ENCODE measurements around the gene MUC22. TPM values are rescaled to one million over a fixed set of nuclear protein-coding genes. Genes with fewer than 3 reads are reported as not detected.
A peak's percentile ranks its signal among the peaks of the same experiment; 100 is the strongest.
"Not testable (repeated sequence)": the region's sequence is repeated elsewhere in the genome, so short reads cannot be mapped to it uniquely, and the experiment has no call there.

Gene MUC22
- not detected for polyA plus RNA-seq (ENCODE audit: insufficient read depth in 1 of 5, insufficient read length in 5 of 5, low replicate concordance in 1 of 5)
- long read RNA-seq, donor 1 = 0 reads
- long read RNA-seq, donor 2 = 0 reads
- long read RNA-seq, donor 3 = 0 reads
- long read RNA-seq, donor 4 = 0 reads
- long read RNA-seq, donor 5 = 0 reads
- long read RNA-seq, donor 6 = 0 reads
- long read RNA-seq, donor 7 = 0 reads
- long read RNA-seq, donor 8 = 0 reads

DNA sequence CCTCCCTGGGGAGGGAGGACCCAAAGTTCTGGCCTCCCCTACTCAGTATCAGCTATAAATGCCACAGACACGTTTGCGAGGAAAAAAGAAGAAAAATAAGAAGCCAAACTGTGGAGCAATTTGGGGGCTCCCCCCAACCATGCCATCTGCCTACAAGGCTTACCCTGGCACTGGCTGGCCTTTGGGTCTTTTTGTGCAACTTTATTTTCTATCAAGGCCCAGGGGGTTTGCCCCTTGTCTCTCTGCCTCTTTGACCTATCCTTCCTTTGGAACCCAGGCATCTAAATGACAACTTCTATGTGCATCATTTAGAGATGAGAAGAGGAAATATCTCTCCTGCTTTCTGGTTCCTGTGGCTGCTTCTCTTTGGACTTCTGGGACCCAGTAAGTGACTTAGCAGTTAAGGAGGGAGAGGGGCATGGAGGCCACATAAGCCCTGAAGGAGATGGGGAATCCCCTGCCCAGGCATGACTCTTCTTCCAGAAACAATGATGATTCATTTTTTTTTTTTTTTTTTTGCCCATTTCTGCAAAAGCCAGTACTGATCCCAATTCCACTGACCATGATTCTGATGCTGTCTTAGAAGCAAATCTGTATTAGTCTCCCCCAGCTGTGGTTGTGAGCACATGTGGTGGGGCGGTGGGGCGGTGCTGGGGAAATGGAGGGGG is at the start of gene MUC22:
TSS of gene MUC22 (plus strand) at position 82 of the 668 bp plus-strand sequence. CDS start at position 315, 233 bp downstream.
- no peak for DNase-seq

DNA sequence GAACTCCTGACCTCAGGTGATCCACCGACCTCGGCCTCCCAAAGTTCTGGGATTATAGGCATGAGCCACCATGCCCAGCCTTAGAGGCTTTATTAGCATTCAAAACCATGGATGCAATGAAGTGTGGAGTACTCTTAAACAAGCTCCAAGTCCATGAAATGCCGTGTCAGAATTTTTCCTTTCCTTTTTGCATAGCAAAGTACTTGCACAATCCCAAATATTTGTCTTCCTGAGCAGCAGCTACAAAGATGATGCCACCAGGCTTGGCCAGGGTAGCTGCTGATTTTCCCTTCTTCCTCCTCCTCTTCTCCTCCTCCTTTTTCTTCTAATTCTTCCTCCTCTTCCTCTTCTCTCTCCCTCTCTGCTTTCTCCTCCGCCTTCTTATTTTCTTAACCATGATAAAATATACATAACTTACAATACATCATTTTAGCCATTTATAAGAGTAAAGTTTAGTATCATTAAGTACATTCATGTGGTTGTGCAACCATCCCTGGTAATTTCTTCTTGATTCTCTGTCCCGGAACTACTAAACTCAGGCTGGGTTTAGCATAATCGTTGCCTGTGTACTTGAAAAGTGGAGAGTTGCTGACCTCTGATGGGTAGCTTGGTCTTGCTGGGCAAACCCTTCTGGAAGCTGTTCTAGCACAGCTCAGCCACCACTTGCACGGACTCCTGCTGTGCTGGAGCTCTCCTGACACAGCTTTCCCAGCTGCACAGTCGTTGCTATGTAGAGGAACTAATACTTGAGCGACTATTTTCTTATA is 49.2 kb upstream of the MUC22 start:
- no peak for DNase-seq

DNA sequence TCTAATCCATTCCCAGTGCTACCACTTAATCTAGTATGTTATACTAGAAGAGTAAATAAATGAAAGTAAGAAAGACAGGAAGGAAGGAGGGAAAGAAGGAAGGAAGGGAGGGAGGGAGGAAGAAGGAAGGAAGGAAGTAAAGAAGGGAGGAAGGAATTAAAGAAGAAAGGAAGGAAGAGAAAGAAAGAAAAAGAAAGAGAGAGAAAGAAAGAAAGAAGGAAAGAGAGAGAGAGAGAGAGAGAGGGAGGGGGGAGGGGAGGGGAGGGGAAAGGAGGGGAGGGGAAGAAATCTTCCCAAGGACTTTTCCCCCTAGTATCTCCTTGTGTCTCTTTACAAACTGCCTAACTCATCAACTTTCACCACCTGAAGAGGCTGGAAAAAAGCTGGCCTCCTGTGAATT is 47.6 kb upstream of the MUC22 start:
- DNase-seq = no peak

DNA sequence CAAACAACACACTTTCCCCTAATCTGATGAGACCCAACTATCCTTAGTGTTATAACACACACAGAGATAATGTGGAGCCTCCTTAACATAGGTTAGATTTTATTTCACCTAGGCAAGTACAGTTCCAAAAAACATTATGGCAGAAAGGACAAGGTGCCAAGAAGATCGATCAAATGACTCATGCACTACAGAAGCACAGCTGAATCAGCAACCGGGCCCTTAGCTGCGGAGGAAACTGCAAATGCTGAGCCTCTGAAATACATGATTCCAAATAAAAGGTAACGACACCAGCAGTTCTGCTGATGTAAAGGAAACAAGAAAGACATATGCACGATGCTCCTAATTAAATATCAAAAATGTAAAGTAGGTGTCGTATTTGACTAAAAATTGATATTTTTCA is 46.6 kb upstream of the MUC22 start:
- no peak for DNase-seq

DNA sequence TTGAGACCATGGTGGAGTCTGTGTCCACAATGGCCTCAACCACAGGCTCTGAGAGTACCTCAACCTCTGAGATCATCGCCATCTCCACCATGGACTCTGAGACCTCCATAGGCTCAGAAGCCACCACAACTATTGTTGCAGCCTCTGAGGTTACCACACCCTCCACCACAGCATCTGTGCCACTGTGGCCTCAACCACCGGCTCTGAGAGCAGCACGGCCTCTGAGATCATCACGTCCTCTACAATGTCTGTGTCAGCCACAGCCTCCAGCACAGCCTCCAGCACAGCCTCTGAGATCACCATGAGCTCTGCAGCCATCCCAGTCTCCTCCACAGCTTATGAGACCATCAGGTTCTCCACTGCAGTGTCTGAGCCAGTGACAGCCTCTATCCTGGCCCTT is 46.2 kb upstream of the MUC22 start:
- DNase-seq = no peak

DNA sequence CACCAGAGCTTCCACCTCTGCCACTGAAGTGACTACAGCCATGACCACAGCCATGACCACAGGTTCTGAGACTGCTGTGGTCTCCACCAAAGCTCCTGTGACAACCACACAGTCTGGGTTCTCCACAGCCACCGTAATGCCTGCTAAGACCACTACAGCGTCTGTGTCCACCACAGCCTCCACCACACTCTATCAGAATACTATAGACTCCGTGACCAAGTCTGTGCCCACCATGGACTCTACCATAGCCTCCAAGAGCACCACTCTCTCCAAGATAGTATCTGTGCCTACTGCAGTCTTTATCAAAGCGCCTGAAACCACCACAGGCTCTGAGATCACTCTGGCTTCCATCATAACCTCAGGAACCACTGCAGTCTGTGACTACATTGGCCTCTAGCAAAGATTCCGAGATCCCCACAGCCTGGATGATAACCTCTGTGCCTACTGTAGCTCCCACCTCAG is 45.1 kb upstream of the MUC22 start:
- DNase-seq = no peak

DNA sequence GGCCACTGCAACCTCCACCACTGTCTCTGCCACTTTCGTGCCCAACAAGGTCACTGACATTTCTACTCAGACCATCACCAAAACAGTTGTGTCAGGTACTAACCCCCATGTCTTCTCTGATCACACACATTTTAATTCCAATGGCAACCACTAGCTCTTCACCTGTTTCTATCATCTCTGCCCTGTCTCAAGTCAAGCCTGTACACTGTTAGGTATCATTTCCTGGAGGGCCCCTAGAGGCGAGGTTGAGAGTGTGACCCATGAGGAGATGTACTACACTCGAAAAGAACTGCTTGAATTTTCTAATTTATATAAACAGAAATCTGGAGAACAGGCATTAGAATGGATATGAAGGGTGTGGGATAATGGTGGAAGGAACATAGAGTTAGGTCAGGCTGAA is 44.1 kb upstream of the MUC22 start:
- DNase-seq = no peak

DNA sequence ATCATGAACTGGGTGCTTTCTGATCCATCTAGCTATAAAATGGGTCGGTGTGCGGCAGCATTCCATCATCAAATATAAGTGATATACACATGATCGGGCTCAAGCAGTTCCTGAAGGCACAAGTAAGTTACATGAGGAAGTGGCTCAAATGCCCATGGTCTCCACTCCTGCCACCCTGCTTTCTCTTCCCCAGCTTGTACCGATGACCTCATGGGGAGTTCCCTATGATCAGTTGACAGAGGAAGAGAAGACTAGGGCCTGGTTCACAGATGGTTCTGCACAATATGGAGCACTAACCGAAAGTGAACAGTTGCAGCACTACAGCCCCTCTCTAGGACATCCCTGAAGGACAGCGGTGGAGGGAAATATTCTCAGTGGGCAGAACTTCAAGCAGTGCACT is 41.1 kb upstream of the MUC22 start:
- DNase-seq = not testable (repeated sequence)

DNA sequence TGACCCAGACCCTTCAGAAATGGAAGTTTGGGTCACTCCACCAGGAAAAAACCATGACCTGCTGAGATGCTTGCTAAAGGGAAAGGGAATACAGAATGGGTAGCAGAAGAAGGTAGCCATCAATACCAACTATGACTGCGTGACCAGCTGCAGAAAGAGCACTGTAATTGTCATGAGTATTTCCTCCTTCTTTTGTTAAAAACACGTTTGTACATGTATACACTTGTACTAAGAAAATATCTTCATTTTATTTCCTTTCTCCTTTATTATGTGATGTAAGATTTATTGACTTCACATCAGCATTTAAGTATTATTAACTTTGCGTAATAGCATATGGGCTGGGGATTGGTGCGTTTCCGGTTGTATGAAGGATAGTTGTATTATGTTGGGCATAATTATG is 39.3 kb upstream of the MUC22 start:
- no peak for DNase-seq

DNA sequence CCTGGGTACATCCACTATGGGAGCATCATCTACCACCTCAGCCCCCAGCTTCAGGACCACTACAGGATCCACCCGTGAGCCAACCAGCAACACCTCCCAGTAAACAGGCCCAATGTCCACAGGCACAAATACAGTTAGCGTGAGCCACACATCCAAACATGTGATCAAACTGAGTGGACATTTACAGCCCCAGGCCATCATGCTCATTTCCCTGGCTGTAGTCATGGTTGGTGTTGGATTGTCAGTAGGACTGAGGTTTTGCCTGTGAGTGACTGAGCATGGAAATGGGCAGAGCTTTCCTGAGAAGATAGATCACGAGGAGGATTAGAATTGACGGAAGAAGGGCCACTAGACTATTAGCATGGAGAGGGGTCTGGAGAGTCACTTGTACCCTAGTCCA is 37.5 kb upstream of the MUC22 start:
- no peak for DNase-seq

DNA sequence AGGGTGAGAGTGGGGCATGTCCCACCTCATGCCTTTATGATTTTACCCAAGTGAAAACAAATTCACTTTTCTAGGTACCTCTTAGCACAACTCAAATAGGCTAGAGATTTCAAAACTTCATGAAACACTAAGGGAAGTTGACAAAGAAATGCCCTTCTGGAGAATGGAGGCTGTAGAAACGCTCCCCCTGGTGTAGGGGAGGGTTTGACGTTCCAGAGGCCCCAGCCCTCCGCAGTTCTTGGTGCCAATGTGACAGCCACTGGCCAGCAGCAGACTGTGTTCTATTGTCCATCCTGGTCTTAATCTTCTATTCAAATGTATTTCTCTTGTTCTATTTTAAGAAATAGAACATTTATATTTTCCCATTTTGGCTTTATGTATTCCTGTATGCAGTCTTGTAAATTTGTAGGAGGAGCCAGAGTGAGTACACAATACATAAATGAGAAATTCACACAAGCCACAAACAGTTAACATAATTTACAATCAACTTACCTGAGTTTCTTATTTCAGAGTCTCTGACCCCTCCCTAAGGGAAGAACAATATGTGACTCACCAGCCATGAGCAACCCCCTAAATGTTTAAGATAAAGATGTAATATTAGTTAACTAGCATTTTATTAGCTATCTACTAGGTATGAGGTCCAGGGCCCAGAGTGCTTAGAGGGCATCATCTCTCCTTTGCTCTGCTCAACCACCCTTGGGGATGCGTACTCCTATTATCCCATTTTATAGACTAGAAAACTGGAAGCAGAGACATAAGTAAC is 35.6 kb upstream of the MUC22 start:
- no peak for DNase-seq

DNA sequence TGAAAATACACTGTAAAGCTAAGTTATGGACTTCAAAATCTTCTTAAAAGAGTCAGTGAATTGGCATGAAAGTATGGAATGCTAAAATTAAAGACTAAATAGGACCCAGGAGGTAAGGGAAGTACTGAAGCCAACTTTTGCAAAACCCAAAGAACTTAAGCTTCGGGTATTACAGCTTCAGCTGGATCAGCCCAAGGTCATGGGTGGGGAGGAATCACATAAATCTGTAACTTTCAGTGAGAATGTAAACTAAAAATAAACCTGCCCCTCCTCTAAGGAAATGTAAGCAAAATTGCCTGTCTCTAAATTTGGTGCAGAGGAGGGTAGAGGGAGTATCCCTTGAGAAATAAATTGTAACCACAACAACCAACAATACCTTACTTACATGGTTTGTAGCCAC is 31.1 kb upstream of the MUC22 start:
- DNase-seq = no peak

DNA sequence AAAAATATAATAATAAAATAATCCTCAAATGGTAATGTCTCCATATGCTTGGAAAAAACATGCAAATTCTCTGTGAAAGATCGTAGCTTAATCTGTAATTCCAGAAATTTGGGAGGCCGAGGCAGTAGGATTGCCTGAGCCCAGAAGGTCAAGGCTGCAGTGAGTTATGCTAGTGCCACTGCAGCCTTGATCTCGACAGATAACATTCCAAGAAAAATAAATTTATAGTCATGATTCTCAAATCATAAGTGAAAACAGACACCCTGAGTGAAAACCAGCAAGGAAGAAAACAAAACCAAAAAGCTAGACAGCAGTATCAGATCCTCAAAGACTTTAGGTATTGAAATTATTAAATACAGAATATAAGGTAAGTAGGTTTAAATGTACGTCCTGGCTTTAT is 30.6 kb upstream of the MUC22 start:
- DNase-seq = no peak

DNA sequence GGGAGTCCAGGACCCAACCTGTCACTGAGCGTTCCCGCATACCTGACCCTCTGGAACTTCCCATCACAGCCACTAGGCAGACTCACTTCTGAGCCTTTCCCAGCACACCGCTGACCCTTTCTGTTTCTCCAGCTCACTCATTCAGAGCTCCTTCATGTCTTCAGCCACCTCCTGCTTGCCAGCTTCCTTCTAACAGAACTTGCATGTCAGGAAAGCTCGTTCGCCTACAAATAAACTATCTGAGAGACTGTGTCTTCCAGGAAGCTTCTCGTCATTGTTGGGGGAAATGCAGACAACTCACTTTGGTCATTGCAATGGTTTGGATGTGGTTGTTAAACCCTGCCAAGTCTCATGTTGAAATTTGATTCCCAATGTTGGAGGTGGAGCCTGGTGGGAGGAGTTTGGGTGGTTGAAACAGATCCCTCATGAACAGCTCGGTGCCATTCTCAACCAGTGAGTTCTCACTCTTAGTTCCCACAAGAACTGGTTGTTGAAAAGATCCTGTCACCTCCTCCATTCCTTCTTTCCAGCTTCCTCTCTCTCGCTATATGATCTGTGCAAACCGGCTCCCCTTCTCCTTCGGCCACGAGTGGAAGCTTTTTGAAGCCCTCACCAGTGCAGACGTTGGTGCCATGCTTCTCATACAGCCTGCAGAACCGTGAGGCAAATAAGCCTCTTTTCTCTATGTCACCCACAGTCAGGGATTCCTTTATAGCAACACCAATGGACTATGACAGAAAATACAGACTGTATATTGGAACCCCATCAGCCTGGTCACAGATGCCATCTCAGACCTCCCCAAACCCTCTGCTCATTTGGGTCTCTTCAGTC is 28.1 kb upstream of the MUC22 start:
- DNase-seq = peak; percentile 46 to 60

DNA sequence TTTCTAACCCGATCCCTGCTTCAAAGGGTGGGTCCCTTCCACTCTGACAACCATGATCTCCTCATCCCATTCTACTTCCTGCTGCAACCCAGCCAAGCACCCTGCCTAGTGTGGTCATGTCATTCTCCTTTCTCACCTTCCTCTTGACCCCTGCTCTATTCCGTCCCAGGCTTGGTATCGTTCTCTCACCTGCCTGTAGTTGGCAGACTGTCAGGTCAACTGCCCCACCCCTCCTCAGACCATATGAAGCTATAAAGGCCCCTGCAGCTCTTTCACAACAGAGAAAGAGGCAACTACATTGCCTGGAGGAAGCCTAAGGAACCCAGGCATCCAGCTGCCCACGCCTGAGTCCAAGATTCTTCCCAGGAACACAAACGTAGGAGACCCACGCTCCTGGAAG is 26.8 kb upstream of the MUC22 start, which contains the start of gene MUC21:
TSS of gene MUC21 (plus strand) at position 280 of the 400 bp plus-strand sequence. CDS start 241 bp downstream, outside the sequence.
- no peak for DNase-seq

DNA sequence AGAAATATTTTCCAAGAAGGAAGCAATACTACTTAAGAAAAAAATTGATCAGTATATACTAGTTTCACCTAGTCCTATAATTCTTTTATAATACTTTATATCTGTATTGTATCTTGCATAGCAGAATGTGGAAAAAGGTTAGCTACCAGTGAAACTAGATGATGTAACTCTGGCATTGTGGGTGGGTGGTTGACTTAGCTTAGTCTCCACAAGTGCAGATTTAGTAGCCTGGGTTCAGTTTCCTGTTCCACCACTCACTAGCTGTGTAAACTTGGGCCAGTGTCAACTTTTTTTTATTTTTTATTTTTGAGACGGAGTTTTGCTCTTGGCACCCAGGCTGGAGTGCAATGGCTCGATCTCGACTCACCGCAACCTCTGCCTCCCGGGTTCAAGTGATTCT is 24.8 kb upstream of the MUC22 start:
- DNase-seq = no peak

DNA sequence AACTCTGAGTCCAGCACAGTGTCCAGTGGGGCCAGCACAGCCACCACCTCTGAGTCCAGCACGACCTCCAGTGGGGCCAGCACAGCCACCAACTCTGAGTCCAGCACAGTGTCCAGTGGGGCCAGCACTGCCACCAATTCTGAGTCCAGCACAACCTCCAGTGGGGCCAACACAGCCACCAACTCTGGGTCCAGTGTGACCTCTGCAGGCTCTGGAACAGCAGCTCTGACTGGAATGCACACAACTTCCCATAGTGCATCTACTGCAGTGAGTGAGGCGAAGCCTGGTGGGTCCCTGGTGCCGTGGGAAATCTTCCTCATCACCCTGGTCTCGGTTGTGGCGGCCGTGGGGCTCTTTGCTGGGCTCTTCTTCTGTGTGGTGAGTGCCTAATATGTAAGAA is 23.0 kb upstream of the MUC22 start:
- DNase-seq = no peak

DNA sequence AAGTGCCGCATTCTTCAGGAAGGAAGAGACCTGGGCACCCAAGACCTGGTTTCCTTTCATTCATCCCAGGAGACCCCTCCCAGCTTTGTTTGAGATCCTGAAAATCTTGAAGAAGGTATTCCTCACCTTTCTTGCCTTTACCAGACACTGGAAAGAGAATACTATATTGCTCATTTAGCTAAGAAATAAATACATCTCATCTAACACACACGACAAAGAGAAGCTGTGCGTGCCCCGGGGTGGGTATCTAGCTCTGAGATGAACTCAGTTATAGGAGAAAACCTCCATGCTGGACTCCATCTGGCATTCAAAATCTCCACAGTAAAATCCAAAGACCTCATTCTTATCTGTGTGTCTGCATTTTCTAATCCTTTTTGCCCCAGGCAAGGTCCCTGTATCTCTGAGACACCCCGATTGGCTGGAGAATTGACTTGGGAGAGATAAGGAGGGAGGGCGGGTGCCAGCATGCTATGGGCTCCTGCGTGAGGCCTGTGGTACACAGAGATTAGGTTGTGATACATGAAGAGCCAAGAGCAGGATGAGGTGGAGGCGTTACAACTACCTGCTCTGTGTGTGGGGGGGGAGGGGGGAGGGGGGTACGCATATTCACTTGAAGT is 22.0 kb upstream of the MUC22 start:
- DNase-seq = no peak

DNA sequence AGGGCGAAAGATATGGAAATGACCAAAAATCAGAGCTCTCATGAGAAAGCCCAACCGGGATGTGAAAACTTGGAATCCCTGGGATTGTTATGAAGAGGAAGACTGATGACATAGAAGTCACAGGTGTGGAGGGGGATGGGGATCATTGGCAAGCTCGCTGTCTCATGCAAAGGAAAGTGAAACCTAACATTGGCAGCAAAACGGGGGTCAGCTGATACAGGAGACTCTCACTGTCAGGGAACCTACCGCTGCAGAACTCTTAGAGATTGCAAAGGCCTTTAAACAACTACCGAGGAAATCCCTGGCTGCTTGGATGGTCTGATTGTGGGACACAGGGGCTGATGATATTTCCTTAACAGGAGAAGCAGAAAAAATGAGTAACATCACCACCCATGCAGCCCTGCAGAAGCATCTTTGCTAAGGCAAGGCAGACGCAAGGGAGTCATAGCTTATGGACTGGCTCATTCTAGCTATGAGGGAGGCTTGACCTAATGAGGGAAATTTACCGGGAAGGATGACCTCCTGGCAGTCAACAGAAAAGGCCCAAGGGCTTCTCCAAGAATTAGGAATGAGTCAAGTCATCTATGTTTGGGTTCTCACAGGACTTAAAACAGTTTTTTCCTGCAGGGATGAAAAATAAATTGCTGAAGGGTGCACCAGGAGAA is 19.7 kb upstream of the MUC22 start:
- DNase-seq = no peak

DNA sequence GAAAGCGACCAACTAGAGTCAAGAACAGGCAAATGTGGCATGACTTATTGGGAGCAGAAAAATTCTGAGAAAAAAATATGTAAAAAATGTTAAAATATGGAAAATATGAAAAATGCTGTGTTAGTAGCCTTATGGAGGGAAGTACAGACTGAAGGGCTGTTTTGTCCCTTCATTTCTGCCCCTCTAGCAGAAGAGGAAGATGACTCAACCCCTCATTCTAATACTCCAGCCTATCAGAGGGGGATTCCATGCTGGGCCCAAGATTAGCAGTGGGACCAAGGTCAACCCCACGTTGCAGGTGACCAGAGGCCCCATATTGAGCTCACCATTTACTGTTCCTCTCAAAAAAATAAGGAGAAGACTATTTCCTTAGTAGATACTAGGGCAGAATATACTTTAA is 18.4 kb upstream of the MUC22 start:
- DNase-seq = no peak
